Measurements from ENCODE around the gene ALPL. TPM values are rescaled to one million over a fixed set of nuclear protein-coding genes. Genes with fewer than 3 reads are reported as not detected.
"Not testable (repeated sequence)": the region's sequence is repeated elsewhere in the genome, so short reads cannot be mapped to it uniquely, and the experiment has no call there.

The ALPL gene
- total and polyA plus RNA-seq, 2 donors, result 0.90 to 3.8 TPM

GRCh38 chr1:21559788-21560567 lies 50.8 kb downstream of the ALPL start:
- WGBS, result 94% methylated on average over 5 of the region's 5 CpGs
- Histone ChIP-seq H3K9me3 (ENCODE audit: control insufficient read depth in 2 of 2, insufficient read depth in 1 of 2, low read length in 1 of 2) (no peaks in the 10 kb centered on the region), H3K4me1 (ENCODE audit: control insufficient read depth in 2 of 2, insufficient read depth in 2 of 2, low read length in 2 of 2) (no peaks in the 10 kb centered on the region), H3K27me3 (ENCODE audit: control insufficient read depth in 2 of 2, insufficient read depth in 1 of 2, low read length in 1 of 2) (peaks cover 0 to 2% of the 10 kb centered on the region in 2 donors), H3K27ac (ENCODE audit: low read depth in 1 of 2, low read length in 1 of 2) (no peak overlapping the region), H3K36me3 (ENCODE audit: control insufficient read depth in 2 of 2, insufficient read depth in 2 of 2, low read length in 1 of 2) (no peaks in the 10 kb centered on the region), H3K4me3 (ENCODE audit: low read length in 2 of 2) (no peak overlapping the region)
- DNase-seq (ENCODE audit: low read depth in 6 of 9, low spot score in 9 of 9), result no peak

GRCh38 chr1:21560916-21561638 lies 51.9 kb downstream of the ALPL start:
- Histone ChIP-seq H3K4me3 (ENCODE audit: low read length in 2 of 2) (no peak overlapping the region), H3K36me3 (ENCODE audit: control insufficient read depth in 2 of 2, insufficient read depth in 2 of 2, low read length in 1 of 2) (no peaks in the 10 kb centered on the region), H3K27me3 (ENCODE audit: control insufficient read depth in 2 of 2, insufficient read depth in 1 of 2, low read length in 1 of 2) (peaks cover 0 to 2% of the 10 kb centered on the region in 2 donors), H3K27ac (ENCODE audit: low read depth in 1 of 2, low read length in 1 of 2) (no peak overlapping the region), H3K4me1 (ENCODE audit: control insufficient read depth in 2 of 2, insufficient read depth in 2 of 2, low read length in 2 of 2) (no peaks in the 10 kb centered on the region), H3K9me3 (ENCODE audit: control insufficient read depth in 2 of 2, insufficient read depth in 1 of 2, low read length in 1 of 2) (no peaks in the 10 kb centered on the region)
- no peak for DNase-seq (ENCODE audit: low read depth in 6 of 9, low spot score in 9 of 9)
- 93% methylated on average over 12 of the region's 12 CpGs for WGBS

- 94% methylated on average over 15 of the region's 15 CpGs for WGBS
- no peak for DNase-seq (ENCODE audit: low read depth in 6 of 9, low spot score in 9 of 9)
- H3K27me3 ChIP-seq (ENCODE audit: control insufficient read depth in 2 of 2, insufficient read depth in 1 of 2, low read length in 1 of 2), result peaks cover 0 to 2% of the 10 kb centered on the region in 2 donors
Observed at GRCh38 chr1:21562896-21563295, 53.7 kb downstream of the ALPL start.

GRCh38 chr1:21563971-21564370 lies 54.7 kb downstream of the ALPL start:
- Histone ChIP-seq H3K9me3 (ENCODE audit: control insufficient read depth in 2 of 2, insufficient read depth in 1 of 2, low read length in 1 of 2) (no peaks in the 10 kb centered on the region), H3K4me1 (ENCODE audit: control insufficient read depth in 2 of 2, insufficient read depth in 2 of 2, low read length in 2 of 2) (no peaks in the 10 kb centered on the region), H3K27ac (ENCODE audit: low read depth in 1 of 2, low read length in 1 of 2) (no peak overlapping the region), H3K36me3 (ENCODE audit: control insufficient read depth in 2 of 2, insufficient read depth in 2 of 2, low read length in 1 of 2) (no peaks in the 10 kb centered on the region), H3K4me3 (ENCODE audit: low read length in 2 of 2) (no peak overlapping the region), H3K27me3 (ENCODE audit: control insufficient read depth in 2 of 2, insufficient read depth in 1 of 2, low read length in 1 of 2) (no peaks in the 10 kb centered on the region)
- no peak for DNase-seq (ENCODE audit: low read depth in 6 of 9, low spot score in 9 of 9)
- WGBS, result 96% methylated on average over 17 of the region's 17 CpGs

More at GRCh38 chr1:21562896-21563295, 53.7 kb downstream of the ALPL start:
- Histone ChIP-seq H3K27ac (ENCODE audit: low read depth in 1 of 2, low read length in 1 of 2) (no peak overlapping the region), H3K9me3 (ENCODE audit: control insufficient read depth in 2 of 2, insufficient read depth in 1 of 2, low read length in 1 of 2) (no peaks in the 10 kb centered on the region), H3K4me3 (ENCODE audit: low read length in 2 of 2) (no peak overlapping the region), H3K36me3 (ENCODE audit: control insufficient read depth in 2 of 2, insufficient read depth in 2 of 2, low read length in 1 of 2) (no peaks in the 10 kb centered on the region), H3K4me1 (ENCODE audit: control insufficient read depth in 2 of 2, insufficient read depth in 2 of 2, low read length in 2 of 2) (no peaks in the 10 kb centered on the region)

GRCh38 chr1:21564521-21565095 lies 55.4 kb downstream of the ALPL start:
- Histone ChIP-seq H3K36me3 (ENCODE audit: control insufficient read depth in 2 of 2, insufficient read depth in 2 of 2, low read length in 1 of 2) (no peaks in the 10 kb centered on the region), H3K9me3 (ENCODE audit: control insufficient read depth in 2 of 2, insufficient read depth in 1 of 2, low read length in 1 of 2) (no peaks in the 10 kb centered on the region), H3K27me3 (ENCODE audit: control insufficient read depth in 2 of 2, insufficient read depth in 1 of 2, low read length in 1 of 2) (no peaks in the 10 kb centered on the region), H3K4me3 (ENCODE audit: low read length in 2 of 2) (no peak overlapping the region), H3K4me1 (ENCODE audit: control insufficient read depth in 2 of 2, insufficient read depth in 2 of 2, low read length in 2 of 2) (no peaks in the 10 kb centered on the region), H3K27ac (ENCODE audit: low read depth in 1 of 2, low read length in 1 of 2) (no peak overlapping the region)
- WGBS, result 92% methylated on average over 14 of the region's 14 CpGs
- DNase-seq (ENCODE audit: low read depth in 6 of 9, low spot score in 9 of 9), result no peak

GRCh38 chr1:21565285-21565684 lies 56.1 kb downstream of the ALPL start:
- peaks cover 0 to 2% of the 10 kb centered on the region in 2 donors for H3K27me3 ChIP-seq (ENCODE audit: control insufficient read depth in 2 of 2, insufficient read depth in 1 of 2, low read length in 1 of 2)
- no peaks in the 10 kb centered on the region for H3K36me3 ChIP-seq (ENCODE audit: control insufficient read depth in 2 of 2, insufficient read depth in 2 of 2, low read length in 1 of 2)
- no peaks in the 10 kb centered on the region for H3K9me3 ChIP-seq (ENCODE audit: control insufficient read depth in 2 of 2, insufficient read depth in 1 of 2, low read length in 1 of 2)
- DNase-seq (ENCODE audit: low read depth in 6 of 9, low spot score in 9 of 9), result no peak
- no peak overlapping the region for H3K27ac ChIP-seq (ENCODE audit: low read depth in 1 of 2, low read length in 1 of 2)
- no peak overlapping the region for H3K4me3 ChIP-seq (ENCODE audit: low read length in 2 of 2)
- no peaks in the 10 kb centered on the region for H3K4me1 ChIP-seq (ENCODE audit: control insufficient read depth in 2 of 2, insufficient read depth in 2 of 2, low read length in 2 of 2)
- WGBS, result 79% methylated on average over 8 of the region's 8 CpGs

GRCh38 chr1:21566361-21566760 lies 57.1 kb downstream of the ALPL start:
- not testable (repeated sequence) for DNase-seq (ENCODE audit: low read depth in 6 of 9, low spot score in 9 of 9); H3K36me3 ChIP-seq (ENCODE audit: control insufficient read depth in 2 of 2, insufficient read depth in 2 of 2, low read length in 1 of 2); H3K27ac ChIP-seq (ENCODE audit: low read depth in 1 of 2, low read length in 1 of 2); H3K4me3 ChIP-seq (ENCODE audit: low read length in 2 of 2); H3K4me1 ChIP-seq (ENCODE audit: control insufficient read depth in 2 of 2, insufficient read depth in 2 of 2, low read length in 2 of 2); H3K27me3 ChIP-seq (ENCODE audit: control insufficient read depth in 2 of 2, insufficient read depth in 1 of 2, low read length in 1 of 2); H3K9me3 ChIP-seq (ENCODE audit: control insufficient read depth in 2 of 2, insufficient read depth in 1 of 2, low read length in 1 of 2)
- 95% methylated on average over 15 of the region's 15 CpGs for WGBS

GRCh38 chr1:21567241-21568005 lies 58.2 kb downstream of the ALPL start:
- Histone ChIP-seq H3K27me3 (ENCODE audit: control insufficient read depth in 2 of 2, insufficient read depth in 1 of 2, low read length in 1 of 2) (peaks cover 0 to 2% of the 10 kb centered on the region in 2 donors), H3K36me3 (ENCODE audit: control insufficient read depth in 2 of 2, insufficient read depth in 2 of 2, low read length in 1 of 2) (no peaks in the 10 kb centered on the region), H3K4me3 (ENCODE audit: low read length in 2 of 2) (no peak overlapping the region), H3K4me1 (ENCODE audit: control insufficient read depth in 2 of 2, insufficient read depth in 2 of 2, low read length in 2 of 2) (no peaks in the 10 kb centered on the region), H3K27ac (ENCODE audit: low read depth in 1 of 2, low read length in 1 of 2) (no peak overlapping the region), H3K9me3 (ENCODE audit: control insufficient read depth in 2 of 2, insufficient read depth in 1 of 2, low read length in 1 of 2) (no peaks in the 10 kb centered on the region)
- WGBS, result 93% methylated on average over 24 of the region's 24 CpGs
- DNase-seq (ENCODE audit: low read depth in 6 of 9, low spot score in 9 of 9), result no peak
